Gastroesophageal sphincter (tissue), 3 donors: Measurements from ENCODE around the gene NUDT9.

Source experiments
- POLR2A ChIP-seq, 2 donors: fragments of 450-650 bp; IDR thresholded peaks; one replicate each; pipeline ENCODE4 v1.6.1; 2017; ENCODE audit warnings: antibody characterized with exemption in 2 of 2, mild to moderate bottlenecking in 2 of 2, moderate library complexity in 1 of 2
- TF ChIP-seq, protein P1 (sequence below), 4 experiments: fragments of 200-600 bp in 2 of 4; fragments of 450-650 bp in 2 of 4; sonication (generic) in 1 of 4; IDR thresholded peaks; one replicate each; pipeline ENCODE4 v1.5.1; 2017 to 2019; ENCODE audit warnings: antibody characterized with exemption in 4 of 4, mild to moderate bottlenecking in 2 of 4, moderate library complexity in 2 of 4

DNA sequence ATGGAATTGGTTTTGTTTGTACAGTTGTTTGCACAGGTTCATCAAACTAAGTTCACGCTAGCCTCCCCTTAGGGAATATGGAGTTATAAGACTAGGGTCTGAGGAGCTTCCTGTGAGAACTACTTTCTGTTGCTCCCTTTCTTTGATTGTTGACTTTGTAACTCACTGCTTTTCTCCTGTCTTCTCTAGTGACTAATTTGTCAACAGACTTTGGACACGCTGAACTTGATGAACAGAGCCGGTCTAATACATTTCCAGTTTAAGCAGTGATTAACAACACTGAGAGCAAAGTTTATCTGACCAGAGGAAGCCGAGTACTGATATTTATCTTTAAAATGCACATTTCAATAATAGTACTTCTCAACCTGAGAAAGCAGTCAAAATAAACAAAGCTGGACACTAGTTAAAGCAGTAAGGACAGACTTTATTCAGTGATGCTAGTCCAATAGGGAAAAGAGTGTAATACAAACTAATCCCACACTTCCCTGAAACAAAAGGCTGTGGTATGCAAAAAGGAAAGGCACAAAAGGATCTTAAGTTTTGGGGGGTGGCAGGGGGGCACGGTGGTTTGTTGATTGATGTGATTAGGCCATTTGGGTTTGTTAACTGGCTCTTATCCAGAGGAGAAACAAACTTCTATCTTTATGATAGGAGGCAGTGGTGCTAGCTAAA is 2.7 kb upstream of the NUDT9 start:
- TF ChIP-seq, protein P1, sequence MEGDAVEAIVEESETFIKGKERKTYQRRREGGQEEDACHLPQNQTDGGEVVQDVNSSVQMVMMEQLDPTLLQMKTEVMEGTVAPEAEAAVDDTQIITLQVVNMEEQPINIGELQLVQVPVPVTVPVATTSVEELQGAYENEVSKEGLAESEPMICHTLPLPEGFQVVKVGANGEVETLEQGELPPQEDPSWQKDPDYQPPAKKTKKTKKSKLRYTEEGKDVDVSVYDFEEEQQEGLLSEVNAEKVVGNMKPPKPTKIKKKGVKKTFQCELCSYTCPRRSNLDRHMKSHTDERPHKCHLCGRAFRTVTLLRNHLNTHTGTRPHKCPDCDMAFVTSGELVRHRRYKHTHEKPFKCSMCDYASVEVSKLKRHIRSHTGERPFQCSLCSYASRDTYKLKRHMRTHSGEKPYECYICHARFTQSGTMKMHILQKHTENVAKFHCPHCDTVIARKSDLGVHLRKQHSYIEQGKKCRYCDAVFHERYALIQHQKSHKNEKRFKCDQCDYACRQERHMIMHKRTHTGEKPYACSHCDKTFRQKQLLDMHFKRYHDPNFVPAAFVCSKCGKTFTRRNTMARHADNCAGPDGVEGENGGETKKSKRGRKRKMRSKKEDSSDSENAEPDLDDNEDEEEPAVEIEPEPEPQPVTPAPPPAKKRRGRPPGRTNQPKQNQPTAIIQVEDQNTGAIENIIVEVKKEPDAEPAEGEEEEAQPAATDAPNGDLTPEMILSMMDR (IDR thresholded peaks at IDR 0.05), result no peak
- TF ChIP-seq POLR2A (IDR thresholded peaks at IDR 0.05), result no peak
